HG03095 (cell line): Measurements from ENCODE around the gene SCUBE1.

Experiments used
- ATAC-seq: cut with Tn5 transposase; IDR thresholded peaks from one replicate; pipeline ENCODE4 v1.9.1; 2021; ENCODE audit warnings: moderate library complexity; ENCODE audit not compliant: unreplicated experiment

The SCUBE1 gene

DNA sequence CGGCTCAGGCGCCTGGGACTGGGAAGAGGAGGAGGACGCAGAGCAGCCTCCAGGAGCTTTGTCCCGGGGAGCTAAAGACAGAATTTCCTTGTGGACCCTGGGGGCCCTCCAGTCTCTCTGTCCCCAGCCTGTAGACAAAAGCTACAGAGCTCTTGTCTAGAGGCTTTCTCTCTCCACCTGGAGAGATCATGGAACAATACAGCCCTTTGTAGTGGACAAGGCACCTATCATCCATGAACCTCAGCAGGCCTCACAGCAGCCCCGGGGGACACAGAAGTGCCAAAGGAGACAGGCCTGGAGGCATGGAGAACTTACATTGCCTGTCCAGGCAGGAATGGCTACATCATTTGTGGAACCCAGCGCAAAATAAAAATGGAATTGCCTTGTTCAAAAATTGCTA, 100.5 kb downstream of the SCUBE1 start:
- ATAC-seq, result no peak

GRCh38 chr22:43241699-43242386, 101.3 kb downstream of the SCUBE1 start:
- no peak for ATAC-seq

- no peak for ATAC-seq
Observed at GRCh38 chr22:43241138-43241597, 102.0 kb downstream of the SCUBE1 start.

GRCh38 chr22:43240614-43241013, 102.6 kb downstream of the SCUBE1 start:
- no peak for ATAC-seq

- ATAC-seq, result no peak
Observed at GRCh38 chr22:43239956-43240355, 103.2 kb downstream of the SCUBE1 start.

DNA sequence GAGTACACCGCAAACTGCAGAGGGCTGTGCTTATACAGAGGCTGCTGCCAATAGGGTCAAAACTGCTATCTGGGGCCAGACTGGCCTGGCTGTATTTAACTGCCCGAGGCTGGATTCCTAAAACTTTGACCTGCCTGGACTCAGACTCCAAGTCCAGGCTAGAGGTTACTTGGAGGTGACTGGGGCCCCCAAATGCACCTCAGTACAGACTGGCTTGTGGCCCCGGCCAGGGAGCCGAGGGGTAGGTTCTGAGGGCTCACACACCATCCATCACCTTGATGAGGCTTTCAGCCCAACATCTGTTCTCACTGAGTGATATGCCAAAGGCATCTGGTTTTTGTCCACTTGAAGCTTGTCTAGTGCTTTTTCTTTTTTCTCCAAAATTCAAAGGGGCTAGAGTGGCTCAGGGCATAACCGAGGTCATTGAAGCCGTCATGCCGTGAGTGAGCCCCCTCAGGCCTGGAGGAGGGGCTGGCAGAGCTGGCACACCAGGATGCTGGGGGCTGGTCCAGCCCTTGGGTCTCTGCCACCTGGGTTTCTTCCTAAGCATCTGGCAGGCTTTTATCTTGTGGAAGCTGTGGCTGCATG, 103.9 kb downstream of the SCUBE1 start:
- no peak for ATAC-seq

DNA sequence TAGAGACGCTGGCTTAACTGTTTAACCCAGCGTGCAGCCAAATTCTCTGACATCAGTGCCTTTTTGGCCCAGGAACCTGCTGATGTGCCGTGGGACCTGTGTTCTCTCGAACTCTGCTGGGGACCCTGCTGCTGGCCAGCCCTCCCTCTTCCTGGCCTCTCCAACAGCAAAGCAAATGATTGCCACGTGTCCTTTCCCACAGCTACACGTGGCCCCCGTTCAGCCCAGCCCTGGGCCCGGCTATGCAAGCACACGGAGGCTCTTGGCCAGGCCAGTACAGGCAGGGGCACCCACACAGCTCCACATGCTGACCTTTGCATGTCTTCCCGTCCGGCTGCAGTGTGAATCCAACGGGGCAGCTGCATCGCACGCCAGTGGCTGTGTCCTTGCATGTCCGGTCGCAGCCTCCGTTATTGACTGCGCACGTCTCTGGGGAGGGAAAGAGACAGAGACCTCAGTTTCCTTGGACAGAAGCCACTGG, 104.6 kb downstream of the SCUBE1 start:
- no peak for ATAC-seq

DNA sequence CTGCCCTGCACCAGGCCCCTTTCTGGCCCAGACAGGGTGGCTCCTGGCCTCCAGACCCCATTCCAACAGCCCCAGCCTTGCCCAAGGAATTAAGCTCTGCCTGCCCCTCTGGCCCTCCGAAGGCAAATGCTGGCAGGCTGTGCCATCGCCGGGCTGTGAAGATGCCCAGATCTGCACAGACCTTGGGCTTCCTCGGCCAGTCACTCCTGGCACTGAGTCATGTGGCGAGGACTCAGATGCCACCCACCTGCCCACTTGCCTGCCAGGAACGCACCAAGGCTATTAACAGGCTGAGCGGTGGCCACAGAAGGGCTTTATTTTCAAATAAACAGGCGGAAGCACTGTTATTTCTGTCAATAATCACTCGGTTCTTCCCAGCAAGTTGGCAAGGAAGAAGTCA, 105.9 kb downstream of the SCUBE1 start:
- ATAC-seq, result no peak

GRCh38 chr22:43236411-43237166, 106.6 kb downstream of the SCUBE1 start:
- ATAC-seq, result no peak

DNA sequence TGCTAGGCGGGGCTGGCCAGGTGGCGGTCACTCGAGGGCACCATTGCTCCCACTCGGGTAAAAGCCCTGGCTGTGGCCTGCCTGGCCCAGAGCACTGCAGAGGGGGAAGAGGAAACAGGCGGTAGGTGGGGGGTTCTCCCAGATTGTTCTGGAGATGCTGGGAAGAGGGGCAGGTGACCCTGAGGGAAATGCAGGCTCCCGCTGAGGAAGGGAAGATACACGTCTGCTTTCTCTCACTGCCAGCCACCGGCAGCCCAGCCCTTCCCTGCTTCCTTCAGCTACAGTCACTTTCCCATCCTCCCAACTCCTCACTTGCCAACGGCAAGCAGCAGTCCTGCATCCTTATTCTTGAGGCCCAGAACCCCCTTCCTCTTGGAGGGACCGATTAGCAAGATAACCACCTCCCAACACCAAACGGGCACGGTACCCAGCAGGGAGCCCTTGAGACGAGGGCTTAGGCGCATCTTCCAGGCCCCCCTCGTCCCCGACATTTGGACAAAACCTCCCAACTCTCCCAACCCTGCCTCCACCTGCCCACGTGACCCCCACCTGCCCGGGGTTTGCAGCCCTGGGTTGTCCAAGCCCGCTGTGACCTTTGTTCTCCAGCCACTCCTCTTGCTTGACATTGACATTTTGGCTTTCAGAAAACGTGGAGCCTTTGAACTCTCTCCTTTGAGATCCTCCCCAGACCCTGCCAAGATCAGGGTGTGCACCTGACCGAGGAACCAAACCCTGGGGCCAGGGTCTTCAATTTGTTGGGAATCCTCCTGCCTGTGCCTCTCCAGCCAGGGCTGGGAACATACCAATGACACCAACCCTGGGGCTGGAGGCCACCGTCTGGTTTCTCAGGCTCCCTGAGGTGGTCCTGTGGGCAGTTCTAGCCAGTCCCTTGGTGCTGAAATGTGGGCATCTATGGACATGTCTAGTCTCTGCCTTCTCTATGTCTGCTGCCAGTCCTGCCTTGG, 107.4 kb downstream of the SCUBE1 start:
- ATAC-seq, result no peak

DNA sequence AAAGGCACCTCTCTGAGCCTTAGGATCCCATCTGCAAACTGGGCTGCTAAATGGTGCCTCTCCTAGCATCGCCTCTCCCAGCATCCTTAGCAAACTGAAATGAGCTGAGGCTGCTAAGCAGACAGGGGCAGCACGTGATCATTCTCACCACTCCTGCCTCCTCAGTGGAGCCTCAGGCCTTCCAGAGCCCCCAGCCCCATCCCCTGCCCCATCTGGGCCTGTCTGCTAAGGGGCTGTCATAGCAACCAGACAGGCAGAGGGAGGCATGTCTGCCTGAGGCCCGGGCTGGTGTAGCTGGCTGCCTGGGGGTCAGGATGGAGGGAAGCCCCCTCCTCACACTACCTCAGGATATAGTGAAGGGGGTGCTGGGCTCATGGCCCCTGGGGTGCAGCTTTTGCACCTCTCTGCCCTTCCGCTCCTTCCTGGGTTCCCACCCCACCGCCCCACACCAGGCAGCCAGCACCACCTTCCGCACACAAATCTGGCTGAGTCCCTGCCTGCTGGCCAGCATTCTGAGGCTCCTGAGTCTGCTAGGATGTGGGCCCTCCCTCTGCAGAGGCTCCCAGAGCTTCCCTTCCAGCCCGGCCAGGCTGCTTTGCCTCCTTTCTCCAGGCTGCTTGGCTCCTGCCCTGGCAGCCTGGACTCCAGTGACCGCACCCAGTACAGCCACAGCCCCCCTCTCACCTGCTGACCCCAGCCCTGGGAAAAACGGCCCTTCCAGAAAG, 108.7 kb downstream of the SCUBE1 start:
- no peak for ATAC-seq

DNA sequence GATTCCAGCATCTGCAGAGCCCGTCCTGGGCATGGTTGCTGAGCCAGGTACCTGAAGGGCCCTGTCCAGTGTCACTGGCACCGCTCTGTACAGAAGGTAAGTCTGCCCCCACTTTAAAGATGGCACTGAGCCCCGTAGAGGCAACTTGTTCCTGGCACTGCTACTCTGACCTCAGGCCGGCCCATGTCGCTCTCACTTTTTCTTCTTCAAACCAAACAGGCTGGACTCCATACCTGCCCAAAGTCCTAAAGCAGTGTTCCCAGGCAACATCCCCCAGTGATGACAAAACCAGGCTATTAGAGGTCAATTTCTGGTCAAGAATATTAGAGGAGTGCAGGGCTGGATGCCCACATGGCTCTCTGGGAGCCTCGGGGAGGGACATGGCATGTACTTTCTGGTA, 109.6 kb downstream of the SCUBE1 start:
- ATAC-seq, result no peak

GRCh38 chr22:43232445-43232844, 110.7 kb downstream of the SCUBE1 start:
- ATAC-seq, result no peak

DNA sequence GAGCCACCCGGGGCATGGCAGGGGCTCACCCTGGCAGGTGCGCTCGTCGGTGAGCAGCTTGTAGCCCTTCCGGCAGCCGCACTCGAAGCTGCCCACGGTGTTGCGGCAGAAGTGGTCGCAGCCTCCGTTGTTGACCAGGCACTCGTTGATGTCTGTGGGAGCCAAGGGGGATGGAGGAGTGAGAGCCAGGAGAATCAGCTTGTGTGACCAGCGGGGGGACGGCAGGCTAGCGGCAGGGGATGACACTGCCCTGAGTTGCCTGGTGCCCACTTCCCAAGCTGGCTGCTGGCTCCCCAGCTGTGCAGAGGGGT, 111.5 kb downstream of the SCUBE1 start:
- ATAC-seq, result no peak

- ATAC-seq, result no peak
Observed at GRCh38 chr22:43230971-43231723, 112.0 kb downstream of the SCUBE1 start.

GRCh38 chr22:43230571-43230970, 112.6 kb downstream of the SCUBE1 start:
- no peak for ATAC-seq

DNA sequence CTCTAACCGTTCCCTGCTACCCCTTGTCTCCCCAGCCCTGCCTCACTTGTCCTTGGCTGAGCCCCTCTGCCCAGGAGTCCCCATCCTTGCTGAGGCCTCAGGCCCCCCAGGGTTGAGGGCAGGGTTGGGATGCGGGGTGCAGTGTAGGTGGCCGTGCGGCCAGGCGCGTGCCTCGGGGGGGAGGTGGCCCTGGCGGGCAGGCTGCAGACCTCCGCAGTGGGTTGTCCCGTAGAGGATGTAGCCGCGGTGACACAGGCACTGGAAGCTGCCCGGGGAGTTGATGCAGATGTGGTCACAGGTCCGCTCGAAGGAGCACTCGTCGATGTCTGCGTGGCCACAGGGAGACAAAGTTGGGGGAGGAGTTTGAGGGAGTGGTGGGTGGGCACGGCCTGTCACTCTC, 114.3 kb downstream of the SCUBE1 start:
- ATAC-seq, result no peak

- ATAC-seq, result no peak
Observed at GRCh38 chr22:43228330-43228729, 114.8 kb downstream of the SCUBE1 start.

- ATAC-seq, result no peak
Observed at GRCh38 chr22:43227239-43227630, 115.9 kb downstream of the SCUBE1 start.
